ENCODE results near the gene RNH1. TPM values are rescaled to one million over a fixed set of nuclear protein-coding genes. Genes with fewer than 3 reads are reported as not detected.

Gene RNH1
- total RNA-seq, 1 experiment from 2014 or later: 59.0 TPM

DNA sequence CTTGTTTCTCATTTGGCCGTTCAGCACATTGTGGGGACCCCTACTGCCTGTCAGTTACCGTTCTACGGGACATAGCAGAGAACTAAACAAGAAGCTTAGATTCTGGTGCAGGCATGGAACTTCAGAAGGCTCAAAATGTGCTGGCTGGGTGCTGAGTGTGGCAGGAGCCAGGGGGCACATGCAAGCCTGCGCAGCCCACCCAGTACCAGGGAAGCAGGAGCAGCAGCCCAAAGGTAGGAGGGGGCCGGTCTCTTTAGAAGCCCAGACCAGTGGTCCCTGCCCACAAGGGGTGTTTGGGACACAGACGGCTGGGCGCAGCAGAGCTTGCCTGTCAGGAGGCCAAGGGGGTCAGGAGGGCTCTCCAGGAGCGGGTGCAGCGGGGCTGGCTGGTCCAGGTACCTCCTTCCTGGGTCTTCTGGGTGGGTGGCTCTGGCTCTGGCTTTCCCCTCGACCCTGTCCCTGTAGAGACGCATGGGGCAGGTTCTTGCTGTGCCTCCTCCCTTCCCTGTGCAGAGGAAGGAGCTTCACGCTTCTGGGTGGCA lies 54.8 kb downstream of the RNH1 start:
- no peak for TF ChIP-seq NR3C1 (CRISPR knock-in tag; conservative IDR thresholded peaks at IDR 0.05; ENCODE audit: low read depth)
- TF ChIP-seq AFF4 (CRISPR knock-in tag; IDR thresholded peaks at IDR 0.05; ENCODE audit: borderline replicate concordance): no peak
- TF ChIP-seq, protein P1, sequence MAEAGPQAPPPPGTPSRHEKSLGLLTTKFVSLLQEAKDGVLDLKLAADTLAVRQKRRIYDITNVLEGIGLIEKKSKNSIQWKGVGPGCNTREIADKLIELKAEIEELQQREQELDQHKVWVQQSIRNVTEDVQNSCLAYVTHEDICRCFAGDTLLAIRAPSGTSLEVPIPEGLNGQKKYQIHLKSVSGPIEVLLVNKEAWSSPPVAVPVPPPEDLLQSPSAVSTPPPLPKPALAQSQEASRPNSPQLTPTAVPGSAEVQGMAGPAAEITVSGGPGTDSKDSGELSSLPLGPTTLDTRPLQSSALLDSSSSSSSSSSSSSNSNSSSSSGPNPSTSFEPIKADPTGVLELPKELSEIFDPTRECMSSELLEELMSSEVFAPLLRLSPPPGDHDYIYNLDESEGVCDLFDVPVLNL (CRISPR knock-in tag; IDR thresholded peaks at IDR 0.05; ENCODE audit: borderline replicate concordance, low read depth): no peak
- TF ChIP-seq, protein P2, sequence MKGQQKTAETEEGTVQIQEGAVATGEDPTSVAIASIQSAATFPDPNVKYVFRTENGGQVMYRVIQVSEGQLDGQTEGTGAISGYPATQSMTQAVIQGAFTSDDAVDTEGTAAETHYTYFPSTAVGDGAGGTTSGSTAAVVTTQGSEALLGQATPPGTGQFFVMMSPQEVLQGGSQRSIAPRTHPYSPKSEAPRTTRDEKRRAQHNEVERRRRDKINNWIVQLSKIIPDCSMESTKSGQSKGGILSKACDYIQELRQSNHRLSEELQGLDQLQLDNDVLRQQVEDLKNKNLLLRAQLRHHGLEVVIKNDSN (CRISPR knock-in tag; IDR thresholded peaks at IDR 0.05): no peak
- no peak for TF ChIP-seq NR1H2 (CRISPR knock-in tag; IDR thresholded peaks at IDR 0.05)
- no peak for TF ChIP-seq CREB1 (CRISPR knock-in tag; IDR thresholded peaks at IDR 0.05)
- TF ChIP-seq ZNF263 (CRISPR knock-in tag; IDR thresholded peaks at IDR 0.05; ENCODE audit: low read depth): no peak
- no peak for TF ChIP-seq ZNF121 (CRISPR knock-in tag; IDR thresholded peaks at IDR 0.05)
- TF ChIP-seq, protein P3, sequence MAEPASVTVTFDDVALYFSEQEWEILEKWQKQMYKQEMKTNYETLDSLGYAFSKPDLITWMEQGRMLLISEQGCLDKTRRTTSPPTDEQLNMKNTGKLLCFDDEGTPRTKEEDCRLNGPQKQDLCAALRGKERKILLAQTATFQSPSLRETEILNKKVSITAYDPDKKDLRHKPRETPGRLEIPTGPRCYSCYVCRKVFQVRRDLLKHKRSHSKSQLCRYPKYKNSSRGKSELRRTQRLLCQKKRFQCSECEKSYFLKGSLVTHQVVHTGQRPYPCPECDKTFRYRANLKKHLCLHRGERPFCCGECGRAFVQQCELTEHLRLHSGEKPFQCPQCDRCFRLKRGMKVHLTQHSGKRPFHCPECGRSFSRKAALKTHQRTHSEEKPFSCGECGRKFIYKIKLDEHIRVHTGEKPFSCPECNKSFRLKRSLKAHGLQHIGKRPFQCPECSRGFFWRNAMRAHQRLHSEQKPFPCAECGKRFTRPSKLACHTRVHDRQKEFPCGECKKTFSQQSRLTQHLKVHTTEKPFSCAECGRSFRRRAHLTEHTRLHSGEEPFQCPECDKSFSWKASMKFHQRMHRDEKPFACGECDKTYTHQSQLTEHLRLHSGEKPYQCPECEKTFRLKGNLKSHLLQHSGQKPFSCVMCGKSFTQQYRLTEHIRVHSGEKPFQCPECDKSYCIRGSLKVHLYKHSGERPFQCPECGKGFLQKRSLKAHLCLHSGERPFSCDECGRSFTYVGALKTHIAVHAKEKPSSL (CRISPR knock-in tag; conservative IDR thresholded peaks at IDR 0.05): no peak
- no peak for TF ChIP-seq HMGXB4 (CRISPR knock-in tag; IDR thresholded peaks at IDR 0.05)
- TF ChIP-seq JAZF1 (CRISPR knock-in tag; IDR thresholded peaks at IDR 0.05): no peak
- no peak for TF ChIP-seq ATF1 (CRISPR knock-in tag; IDR thresholded peaks at IDR 0.05)
- TF ChIP-seq ZNF423 (CRISPR knock-in tag; IDR thresholded peaks at IDR 0.05): no peak
- TF ChIP-seq, protein P4, sequence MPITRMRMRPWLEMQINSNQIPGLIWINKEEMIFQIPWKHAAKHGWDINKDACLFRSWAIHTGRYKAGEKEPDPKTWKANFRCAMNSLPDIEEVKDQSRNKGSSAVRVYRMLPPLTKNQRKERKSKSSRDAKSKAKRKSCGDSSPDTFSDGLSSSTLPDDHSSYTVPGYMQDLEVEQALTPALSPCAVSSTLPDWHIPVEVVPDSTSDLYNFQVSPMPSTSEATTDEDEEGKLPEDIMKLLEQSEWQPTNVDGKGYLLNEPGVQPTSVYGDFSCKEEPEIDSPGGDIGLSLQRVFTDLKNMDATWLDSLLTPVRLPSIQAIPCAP (CRISPR knock-in tag; IDR thresholded peaks at IDR 0.05): no peak
- no peak for TF ChIP-seq TCF7 (CRISPR knock-in tag; IDR thresholded peaks at IDR 0.05; ENCODE audit: low read depth)
- no peak for TF ChIP-seq GRHL2 (CRISPR knock-in tag; IDR thresholded peaks at IDR 0.05; ENCODE audit: insufficient replicate concordance, severe bottlenecking)
- TF ChIP-seq, protein P5, sequence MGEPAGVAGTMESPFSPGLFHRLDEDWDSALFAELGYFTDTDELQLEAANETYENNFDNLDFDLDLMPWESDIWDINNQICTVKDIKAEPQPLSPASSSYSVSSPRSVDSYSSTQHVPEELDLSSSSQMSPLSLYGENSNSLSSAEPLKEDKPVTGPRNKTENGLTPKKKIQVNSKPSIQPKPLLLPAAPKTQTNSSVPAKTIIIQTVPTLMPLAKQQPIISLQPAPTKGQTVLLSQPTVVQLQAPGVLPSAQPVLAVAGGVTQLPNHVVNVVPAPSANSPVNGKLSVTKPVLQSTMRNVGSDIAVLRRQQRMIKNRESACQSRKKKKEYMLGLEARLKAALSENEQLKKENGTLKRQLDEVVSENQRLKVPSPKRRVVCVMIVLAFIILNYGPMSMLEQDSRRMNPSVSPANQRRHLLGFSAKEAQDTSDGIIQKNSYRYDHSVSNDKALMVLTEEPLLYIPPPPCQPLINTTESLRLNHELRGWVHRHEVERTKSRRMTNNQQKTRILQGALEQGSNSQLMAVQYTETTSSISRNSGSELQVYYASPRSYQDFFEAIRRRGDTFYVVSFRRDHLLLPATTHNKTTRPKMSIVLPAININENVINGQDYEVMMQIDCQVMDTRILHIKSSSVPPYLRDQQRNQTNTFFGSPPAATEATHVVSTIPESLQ (CRISPR knock-in tag; IDR thresholded peaks at IDR 0.05): no peak
- no peak for TF ChIP-seq FOXK1 (CRISPR knock-in tag; IDR thresholded peaks at IDR 0.05)
- no peak for TF ChIP-seq ZNF416 (CRISPR knock-in tag; IDR thresholded peaks at IDR 0.05)
- Mint-ChIP-seq H3K4me3 (peak overlapping the region; percentile 99; the same call in 1 of the 2 replicates), H3K9me3 (no peaks in the 10 kb centered on the region), H3K27ac (no peak overlapping the region), H3K27me3 (ENCODE audit: low read depth) (no peaks in the 10 kb centered on the region), H3K36me3 (peaks cover 19% of the 10 kb centered on the region; the same call in 1 of the 2 replicates), H3K4me1 (peaks cover 39% of the 10 kb centered on the region)
- ChIA-PET CTCF (interaction anchor here (5.9 kb wide), 1 partner anchor 46 kb away, joined by 71 read pairs; no protein-coding TSS in a partner anchor), POLR2A (no interaction called here)
- no peak for ATAC-seq
- no peak for DNase-seq (ENCODE audit: low spot score)
